Astrocyte (in vitro differentiated cells and primary cell): ENCODE results near the gene OR1L8. TPM values are rescaled to one million over a fixed set of nuclear protein-coding genes. Genes with fewer than 3 reads are reported as not detected.
"Not testable (repeated sequence)": the region's sequence is repeated elsewhere in the genome, so short reads cannot be mapped to it uniquely, and the experiment has no call there.

Experiments used
- DNase-seq: peaks from one replicate; pipeline ENCODE4 v3.0.0-alpha.2; 2010; ENCODE audit warnings: low read depth
- FAIRE-seq: peaks from 2 replicates; lab custom pipeline; 2011; peaks lifted over from hg19 to GRCh38; lab: Jason Lieb, UNC
- H2AFZ ChIP-seq: 2 replicates; pipeline ENCODE4 v1.6.0; 2012; ENCODE audit warnings: low read depth, low read length, inconsistent platforms
- H3K27ac ChIP-seq: 2 replicates; pipeline ENCODE4 v1.5.1; 2011; ENCODE audit warnings: low read depth, low read length, inconsistent platforms
- H3K27me3 ChIP-seq: 2 replicates; pipeline ENCODE4 v1.6.0; 2011; ENCODE audit warnings: low read length, inconsistent platforms; ENCODE audit not compliant: insufficient read depth
- H3K36me3 ChIP-seq: 2 replicates; pipeline ENCODE4 v1.5.1; 2011; ENCODE audit warnings: low read length, inconsistent platforms; ENCODE audit not compliant: insufficient read depth
- H3K4me1 ChIP-seq: 2 replicates; pipeline ENCODE4 v1.5.1; 2011; ENCODE audit warnings: low read length, inconsistent platforms; ENCODE audit not compliant: insufficient read depth
- H3K4me2 ChIP-seq: 2 replicates; pipeline ENCODE4 v1.6.0; 2012; ENCODE audit warnings: low read length, inconsistent platforms
- H3K4me3 ChIP-seq: 2 replicates; pipeline ENCODE4 v1.5.1; 2011; ENCODE audit warnings: low read depth, mild to moderate bottlenecking, low read length, inconsistent platforms; ENCODE audit not compliant: insufficient read depth
- H3K79me2 ChIP-seq: 2 replicates; pipeline ENCODE4 v1.6.0; 2012; ENCODE audit warnings: mild to moderate bottlenecking, low read length, inconsistent platforms; ENCODE audit not compliant: insufficient read depth
- H3K9ac ChIP-seq: 2 replicates; pipeline ENCODE4 v1.6.0; 2012; ENCODE audit warnings: mild to moderate bottlenecking, low read length, inconsistent platforms
- H3K9me3 ChIP-seq: 2 replicates; pipeline ENCODE4 v1.5.1; 2012; ENCODE audit warnings: low read depth, mild to moderate bottlenecking, low read length, inconsistent platforms; ENCODE audit not compliant: insufficient read depth
- H4K20me1 ChIP-seq: 2 replicates; pipeline ENCODE4 v1.6.0; 2012; ENCODE audit warnings: low read length, inconsistent platforms; ENCODE audit not compliant: insufficient read depth
- H3K27ac Mint-ChIP-seq: one replicate; pipeline ENCODE4 v1.8.0; 2021; ENCODE audit warnings: mild to moderate bottlenecking, mixed read lengths; ENCODE audit not compliant: unreplicated experiment
- H3K27me3 Mint-ChIP-seq: one replicate; pipeline ENCODE4 v1.8.0; 2021; ENCODE audit warnings: low read depth, mixed read lengths; ENCODE audit not compliant: unreplicated experiment
- H3K36me3 Mint-ChIP-seq: one replicate; pipeline ENCODE4 v1.8.0; 2021; ENCODE audit warnings: low read depth, mixed read lengths; ENCODE audit not compliant: unreplicated experiment
- H3K4me1 Mint-ChIP-seq: one replicate; pipeline ENCODE4 v1.8.0; 2021; ENCODE audit warnings: low read depth, mixed read lengths; ENCODE audit not compliant: unreplicated experiment
- H3K4me3 Mint-ChIP-seq: one replicate; pipeline ENCODE4 v1.8.0; 2021; ENCODE audit warnings: mild to moderate bottlenecking, moderate library complexity, mixed read lengths; ENCODE audit not compliant: unreplicated experiment
- H3K9me3 Mint-ChIP-seq: one replicate; pipeline ENCODE4 v1.8.0; 2021; ENCODE audit warnings: mild to moderate bottlenecking, mixed read lengths; ENCODE audit not compliant: unreplicated experiment
- EZH2 ChIP-seq: IDR thresholded peaks from 2 replicates; pipeline ENCODE4 v1.6.1; 2012; ENCODE audit warnings: mild to moderate bottlenecking, low read length, inconsistent platforms; ENCODE audit not compliant: insufficient read depth
- total RNA-seq: library from RNA; stranded (reverse); gene quantifications from 2 replicates; pipeline ENCODE4 v1.2.1, GENCODE V29; 2021
- TF ChIP-seq, protein P1 (sequence below): IDR thresholded peaks from 2 replicates; pipeline ENCODE4 v1.5.1; 2011; ENCODE audit warnings: low read depth, mild to moderate bottlenecking, inconsistent platforms, low read length, moderate library complexity; ENCODE audit not compliant: insufficient read depth

Gene OR1L8
- total RNA-seq, 1 donor from 2014 or later, result not detected

DNA sequence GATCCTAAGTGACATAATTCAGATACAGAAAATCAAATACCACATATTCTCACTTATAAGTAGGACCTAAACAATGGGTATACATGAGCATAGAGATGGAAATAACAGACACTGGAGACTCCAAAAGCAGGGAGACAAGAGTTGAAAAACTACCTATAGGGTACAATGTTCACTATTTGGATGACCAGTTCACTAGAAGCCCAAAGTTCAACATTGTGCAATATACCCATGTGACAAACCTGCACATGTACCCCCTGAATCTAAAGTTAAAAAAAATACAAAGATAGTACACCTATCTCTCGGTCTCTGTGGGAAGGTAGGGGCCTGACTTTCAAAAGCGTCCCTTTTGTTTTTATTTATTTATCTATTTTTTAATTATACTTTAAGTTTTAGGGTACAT, 44.4 kb downstream of the OR1L8 start:
- no peak for DNase-seq

DNA sequence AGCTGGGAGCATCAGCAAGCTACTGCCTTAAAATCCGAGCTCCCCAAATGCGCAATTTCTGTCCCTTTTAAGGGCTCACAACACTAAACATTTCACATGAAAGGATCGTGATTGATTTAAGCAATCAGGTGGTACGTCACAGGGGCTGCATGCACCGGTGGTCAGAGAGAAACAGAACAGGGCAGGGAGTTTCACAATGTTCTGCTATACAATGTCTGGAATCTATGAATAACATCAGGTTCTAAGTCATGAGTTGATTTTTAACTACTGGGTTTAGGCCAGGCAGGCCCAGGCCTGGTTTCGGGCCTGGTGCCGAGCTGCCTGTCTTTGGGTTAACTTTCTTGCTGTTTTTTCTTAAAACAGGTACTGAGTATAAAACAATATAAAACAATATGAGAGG, 46.1 kb downstream of the OR1L8 start:
- H3K9me3 Mint-ChIP-seq, DNase-seq, H3K4me2 ChIP-seq: not testable (repeated sequence)

More for the DNA sequence above, 44.4 kb downstream of the OR1L8 start:
- Histone ChIP-seq H3K36me3 (no peaks in the 10 kb centered on the region), H3K9ac (no peak overlapping the region), H3K79me2 (no peaks in the 10 kb centered on the region), H3K27me3 (no peaks in the 10 kb centered on the region), H3K27ac (no peak overlapping the region), H3K4me2 (no peak overlapping the region), H3K9me3 (no peaks in the 10 kb centered on the region), H3K4me3 (no peak overlapping the region), H4K20me1 (no peaks in the 10 kb centered on the region), H3K4me1 (no peaks in the 10 kb centered on the region), H2AFZ (no peak overlapping the region)
- TF ChIP-seq, protein P1, sequence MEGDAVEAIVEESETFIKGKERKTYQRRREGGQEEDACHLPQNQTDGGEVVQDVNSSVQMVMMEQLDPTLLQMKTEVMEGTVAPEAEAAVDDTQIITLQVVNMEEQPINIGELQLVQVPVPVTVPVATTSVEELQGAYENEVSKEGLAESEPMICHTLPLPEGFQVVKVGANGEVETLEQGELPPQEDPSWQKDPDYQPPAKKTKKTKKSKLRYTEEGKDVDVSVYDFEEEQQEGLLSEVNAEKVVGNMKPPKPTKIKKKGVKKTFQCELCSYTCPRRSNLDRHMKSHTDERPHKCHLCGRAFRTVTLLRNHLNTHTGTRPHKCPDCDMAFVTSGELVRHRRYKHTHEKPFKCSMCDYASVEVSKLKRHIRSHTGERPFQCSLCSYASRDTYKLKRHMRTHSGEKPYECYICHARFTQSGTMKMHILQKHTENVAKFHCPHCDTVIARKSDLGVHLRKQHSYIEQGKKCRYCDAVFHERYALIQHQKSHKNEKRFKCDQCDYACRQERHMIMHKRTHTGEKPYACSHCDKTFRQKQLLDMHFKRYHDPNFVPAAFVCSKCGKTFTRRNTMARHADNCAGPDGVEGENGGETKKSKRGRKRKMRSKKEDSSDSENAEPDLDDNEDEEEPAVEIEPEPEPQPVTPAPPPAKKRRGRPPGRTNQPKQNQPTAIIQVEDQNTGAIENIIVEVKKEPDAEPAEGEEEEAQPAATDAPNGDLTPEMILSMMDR, result no peak
- TF ChIP-seq EZH2, result no peak
- Mint-ChIP-seq H3K4me3 (no peak overlapping the region), H3K9me3 (peaks cover 5% of the 10 kb centered on the region), H3K27me3 (peaks cover 5% of the 10 kb centered on the region), H3K4me1 (no peaks in the 10 kb centered on the region), H3K36me3 (no peaks in the 10 kb centered on the region), H3K27ac (no peak overlapping the region)
- FAIRE-seq, result no peak

DNA sequence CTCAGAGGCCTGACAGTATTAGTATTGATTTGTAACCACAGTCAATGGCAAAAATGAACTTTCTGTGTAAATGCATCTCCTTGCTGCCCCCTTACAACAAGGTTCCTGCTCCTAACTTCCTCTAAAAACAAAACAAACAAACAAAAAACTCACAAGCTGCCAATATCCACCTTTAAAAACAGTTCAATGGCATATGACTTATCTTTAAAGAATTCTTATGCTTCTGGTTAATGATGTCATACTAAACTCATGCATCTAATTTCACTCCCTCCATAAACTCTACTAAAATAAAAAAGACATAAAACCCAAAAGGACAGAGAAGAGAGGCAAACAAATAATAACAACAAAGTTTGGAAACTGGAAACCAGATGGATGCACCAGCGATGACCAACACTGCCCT, 47.0 kb downstream of the OR1L8 start:
- H3K4me1 Mint-ChIP-seq, result no peaks in the 10 kb centered on the region
- no peak for FAIRE-seq
- peaks cover 5% of the 10 kb centered on the region for H3K27me3 Mint-ChIP-seq
- Histone ChIP-seq H4K20me1 (no peaks in the 10 kb centered on the region), H3K4me1 (no peaks in the 10 kb centered on the region), H3K79me2 (no peaks in the 10 kb centered on the region), H3K36me3 (no peaks in the 10 kb centered on the region), H3K4me2 (no peak overlapping the region), H3K27ac (no peak overlapping the region), H3K4me3 (no peak overlapping the region), H3K9ac (no peak overlapping the region), H2AFZ (no peak overlapping the region), H3K9me3 (no peaks in the 10 kb centered on the region), H3K27me3 (no peaks in the 10 kb centered on the region)
- H3K4me3 Mint-ChIP-seq, result no peak overlapping the region
- TF ChIP-seq, protein P1, result no peak
- TF ChIP-seq EZH2, result no peak
- H3K27ac Mint-ChIP-seq, result no peak overlapping the region
- H3K9me3 Mint-ChIP-seq, result peaks cover 5% of the 10 kb centered on the region
- no peaks in the 10 kb centered on the region for H3K36me3 Mint-ChIP-seq
- DNase-seq, result no peak

More for the DNA sequence above, 46.1 kb downstream of the OR1L8 start:
- not testable (repeated sequence) for H3K4me3 ChIP-seq, H3K9ac ChIP-seq, H3K27me3 ChIP-seq, H4K20me1 ChIP-seq, H3K4me1 Mint-ChIP-seq, H3K4me1 ChIP-seq, H3K79me2 ChIP-seq, H3K27me3 Mint-ChIP-seq, H3K9me3 ChIP-seq, H3K36me3 Mint-ChIP-seq, H2AFZ ChIP-seq, H3K36me3 ChIP-seq, H3K27ac Mint-ChIP-seq, FAIRE-seq, H3K4me3 Mint-ChIP-seq, H3K27ac ChIP-seq

DNA sequence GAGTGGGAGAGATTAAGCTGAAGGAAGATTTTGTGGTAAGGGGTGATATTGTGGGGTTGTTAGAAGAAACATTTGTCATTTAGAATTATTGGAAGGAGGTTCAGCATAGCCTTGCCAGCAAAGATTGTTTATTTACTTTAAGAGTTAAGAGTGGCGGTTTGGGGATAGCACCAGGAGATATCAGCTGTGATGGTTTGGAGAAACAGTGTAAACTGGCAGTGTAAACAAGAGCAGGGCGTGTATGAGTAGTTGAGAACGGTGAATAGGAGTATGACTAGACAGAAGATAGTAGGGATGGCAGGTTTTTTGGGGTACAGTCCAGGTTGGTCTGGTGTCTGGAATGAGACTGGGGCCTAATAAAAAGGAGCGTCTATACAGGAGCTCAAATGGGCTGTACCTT, 52.0 kb downstream of the OR1L8 start:
- not testable (repeated sequence) for H3K36me3 Mint-ChIP-seq, H2AFZ ChIP-seq, H3K4me3 ChIP-seq, H3K4me2 ChIP-seq, H3K36me3 ChIP-seq, H3K4me1 Mint-ChIP-seq, H4K20me1 ChIP-seq, H3K27me3 ChIP-seq, H3K27me3 Mint-ChIP-seq, H3K4me1 ChIP-seq, H3K27ac ChIP-seq, DNase-seq, H3K9ac ChIP-seq, H3K9me3 ChIP-seq, H3K27ac Mint-ChIP-seq, H3K79me2 ChIP-seq, FAIRE-seq, H3K9me3 Mint-ChIP-seq, H3K4me3 Mint-ChIP-seq
